Stimulated activated CD8-positive, alpha-beta memory T cell treated with anti-CD3 and anti-CD28 coated beads, Interleukin-4, amount 100 ng/mL, for 4 hours (primary cell): Measurements from ENCODE around the gene CAMK2G.
A peak's percentile ranks its signal among the peaks of the same experiment; 100 is the strongest.
"Not testable (repeated sequence)": the region's sequence is repeated elsewhere in the genome, so short reads cannot be mapped to it uniquely, and the experiment has no call there.

Source experiments
- DNase-seq, 2 donors: peaks; one replicate each; pipeline ENCODE4 v3.0.0-alpha.2; 2020; ENCODE audit warnings: low read depth in 2 of 2, low spot score in 1 of 2

The CAMK2G gene

DNA sequence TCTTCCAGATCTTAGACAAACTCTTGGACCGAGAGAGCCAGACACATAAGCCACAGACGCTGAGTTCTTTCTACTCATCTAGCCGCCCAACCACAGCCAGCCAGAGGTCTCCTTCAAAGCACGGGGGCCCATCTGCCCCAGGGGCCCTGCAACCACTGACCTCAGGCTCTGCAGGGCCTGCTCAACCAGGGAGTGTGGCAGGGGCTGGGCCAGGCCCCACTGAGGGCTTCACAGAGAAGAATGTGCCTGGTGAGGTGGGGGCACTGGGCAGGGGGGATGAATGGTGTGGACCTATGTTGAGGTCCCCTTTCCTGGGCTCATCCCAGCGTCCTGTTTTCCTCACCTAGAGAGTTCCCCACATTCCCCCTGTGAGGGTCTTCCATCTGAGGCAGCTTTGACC, 77.6 kb downstream of the CAMK2G start:
- no peak for DNase-seq

DNA sequence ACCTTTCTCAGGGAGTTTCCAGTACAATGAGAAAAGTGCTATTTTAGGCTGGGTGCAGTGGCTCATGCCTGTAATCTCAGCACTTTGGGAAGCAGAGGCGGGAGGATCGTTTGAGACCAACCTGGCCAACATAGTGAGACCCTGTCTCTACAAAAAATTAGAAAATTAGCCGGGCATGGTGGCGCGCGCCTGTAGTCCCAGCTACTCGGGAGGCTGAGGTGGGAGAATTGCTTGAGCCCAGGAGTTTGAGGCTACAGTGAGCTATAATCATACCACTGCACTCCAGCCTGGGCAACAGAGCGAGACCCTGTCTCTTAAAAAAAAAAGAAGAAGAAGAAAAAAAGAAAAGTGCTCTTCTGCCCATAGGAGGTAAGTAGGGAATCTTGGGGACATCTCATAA, 78.3 kb downstream of the CAMK2G start:
- not testable (repeated sequence) for DNase-seq

DNA sequence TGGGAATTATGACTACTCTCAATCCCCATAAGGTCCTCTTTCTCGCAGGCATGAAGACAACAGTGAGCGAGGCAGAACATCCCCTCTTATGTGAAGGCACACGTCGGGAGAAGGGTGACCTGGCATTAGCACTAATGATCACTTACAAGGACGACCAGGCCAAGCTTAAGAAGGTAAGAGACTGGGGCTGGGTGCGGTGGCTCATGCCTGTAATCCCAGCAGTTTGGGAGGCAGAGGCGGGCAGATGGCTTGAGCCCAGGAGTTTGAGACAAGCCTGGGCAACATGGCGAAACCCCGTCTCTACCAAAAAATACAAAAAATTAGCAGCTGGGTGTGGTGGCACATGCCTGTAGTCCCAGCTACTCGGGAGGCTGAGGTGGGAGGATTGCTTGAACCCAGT, 78.9 kb downstream of the CAMK2G start:
- not testable (repeated sequence) for DNase-seq

DNA sequence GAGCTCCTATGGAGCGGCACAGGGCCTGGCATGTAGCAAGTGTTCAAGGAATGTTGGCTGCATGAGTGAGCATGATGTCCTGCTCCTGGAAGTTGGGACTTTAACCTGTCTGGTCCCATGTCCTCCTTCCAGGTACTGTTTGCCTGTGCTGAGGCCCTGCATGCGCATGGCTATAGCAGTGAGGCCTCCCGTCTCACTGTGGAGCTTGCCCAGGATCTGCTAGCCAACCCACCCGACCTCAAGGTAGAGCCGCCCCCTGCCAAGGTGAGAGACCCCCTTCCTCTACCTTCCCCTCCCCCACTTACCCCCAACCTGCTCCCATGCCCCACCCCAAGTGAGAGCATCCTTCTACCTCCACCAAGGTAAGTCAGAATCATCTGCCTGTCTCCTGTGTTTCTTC, 80.9 kb downstream of the CAMK2G start:
- DNase-seq: no peak

DNA sequence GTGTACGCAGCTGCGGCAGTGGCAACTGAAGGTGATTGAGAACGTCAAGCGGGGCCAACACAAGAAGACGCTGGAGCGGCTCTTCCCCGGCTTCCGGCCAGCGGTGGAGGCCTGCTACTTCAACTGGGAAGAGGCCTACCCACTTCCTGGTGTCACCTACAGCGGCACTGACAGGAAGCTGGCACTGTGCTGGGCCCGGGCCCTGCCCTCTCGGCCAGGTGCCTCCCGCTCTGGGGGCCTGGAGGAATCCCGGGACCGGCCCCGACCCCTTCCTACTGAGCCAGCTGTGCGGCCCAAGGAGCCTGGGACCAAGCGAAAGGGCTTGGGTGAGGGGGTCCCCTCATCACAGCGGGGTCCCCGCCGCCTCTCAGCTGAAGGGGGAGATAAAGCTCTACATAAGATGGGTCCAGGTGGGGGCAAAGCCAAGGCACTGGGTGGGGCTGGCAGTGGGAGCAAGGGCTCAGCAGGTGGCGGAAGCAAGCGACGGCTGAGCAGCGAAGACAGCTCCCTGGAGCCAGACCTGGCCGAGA, 82.4 kb downstream of the CAMK2G start:
- no peak for DNase-seq

DNA sequence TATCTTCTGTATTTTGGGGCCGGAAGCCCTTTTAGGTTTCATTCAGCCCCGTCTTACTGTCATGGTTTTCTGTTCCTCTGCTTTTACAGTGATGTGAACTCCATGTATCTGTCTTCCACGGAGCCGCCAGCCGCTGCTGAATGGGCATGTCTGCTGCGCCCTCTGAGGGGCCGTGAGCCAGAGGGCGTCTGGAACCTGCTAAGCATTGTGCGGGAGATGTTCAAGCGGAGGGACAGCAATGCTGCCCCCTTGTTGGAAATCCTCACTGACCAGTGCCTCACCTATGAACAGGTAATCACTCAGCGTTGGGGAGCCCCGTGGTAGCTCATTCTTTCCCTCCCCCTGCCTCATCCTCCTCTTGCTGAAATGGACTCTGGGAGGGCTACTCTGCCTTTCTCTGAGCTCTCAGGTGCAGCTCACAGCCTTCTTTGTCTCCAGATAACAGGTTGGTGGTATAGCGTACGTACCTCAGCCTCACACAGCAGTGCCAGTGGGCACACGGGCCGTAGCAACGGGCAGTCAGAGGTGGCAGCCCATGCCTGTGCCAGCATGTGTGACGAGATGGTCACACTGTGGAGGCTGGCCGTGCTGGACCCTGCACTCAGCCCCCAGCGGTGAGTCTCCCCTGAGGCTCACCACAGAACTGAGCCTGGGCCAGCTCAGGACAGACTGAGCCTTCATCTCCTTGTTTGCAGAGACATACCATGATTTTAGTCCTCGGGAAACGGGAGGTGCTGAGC, 83.3 kb downstream of the CAMK2G start:
- DNase-seq: no peak

DNA sequence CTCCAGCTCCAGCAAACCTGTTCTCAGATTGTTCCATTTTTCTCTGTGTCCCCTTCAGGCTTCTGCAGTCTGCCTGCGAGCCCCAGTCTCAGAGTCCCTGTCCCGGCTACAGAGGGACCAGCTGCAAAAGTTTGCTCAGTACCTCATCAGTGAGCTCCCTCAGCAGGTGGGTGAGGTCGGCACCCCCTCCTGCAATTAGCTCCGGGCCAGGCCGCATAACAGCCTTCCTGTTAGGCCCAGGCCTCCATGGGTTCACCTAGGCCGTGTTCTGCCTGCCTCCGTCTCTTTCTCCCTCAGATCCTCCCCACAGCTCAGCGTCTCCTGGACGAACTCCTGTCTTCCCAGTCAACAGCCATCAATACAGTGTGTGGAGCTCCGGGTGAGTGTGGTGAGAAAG, 84.7 kb downstream of the CAMK2G start:
- DNase-seq: no peak

DNA sequence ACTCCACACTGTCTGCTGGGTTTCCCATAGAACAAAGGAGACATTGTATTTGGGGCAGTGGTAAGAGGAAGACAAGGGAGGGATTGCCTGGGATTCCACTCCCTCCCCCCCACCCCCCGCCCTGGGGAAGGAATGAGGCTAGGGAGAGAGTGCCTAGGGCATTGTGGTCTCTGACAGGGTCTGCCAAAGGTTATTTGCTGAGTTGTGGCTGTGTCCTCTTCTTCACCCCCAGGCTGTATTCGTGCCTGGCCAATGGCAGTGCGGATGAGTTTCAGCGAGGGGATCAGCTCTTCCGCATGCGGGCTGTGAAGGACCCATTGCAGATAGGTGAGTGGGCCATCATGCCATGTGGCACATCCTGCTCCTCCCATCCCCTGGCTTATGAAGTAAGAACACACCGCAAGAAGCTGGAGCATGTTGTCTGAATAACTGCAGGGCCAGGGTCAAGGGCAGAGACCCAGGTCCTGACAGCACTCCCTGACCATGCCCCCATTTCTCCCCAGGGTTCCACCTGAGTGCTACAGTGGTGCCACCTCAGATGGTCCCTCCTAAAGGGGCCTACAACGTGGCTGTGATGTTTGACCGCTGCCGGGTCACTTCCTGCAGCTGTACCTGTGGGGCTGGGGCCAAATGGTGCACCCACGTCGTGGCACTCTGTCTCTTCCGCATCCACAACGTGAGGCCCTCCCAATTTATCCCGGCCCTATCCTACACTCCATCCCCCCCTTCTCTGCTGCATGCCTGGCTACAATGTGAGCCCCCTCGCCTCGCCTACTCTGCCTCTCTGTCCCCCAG, 85.3 kb downstream of the CAMK2G start:
- DNase-seq: no peak

DNA sequence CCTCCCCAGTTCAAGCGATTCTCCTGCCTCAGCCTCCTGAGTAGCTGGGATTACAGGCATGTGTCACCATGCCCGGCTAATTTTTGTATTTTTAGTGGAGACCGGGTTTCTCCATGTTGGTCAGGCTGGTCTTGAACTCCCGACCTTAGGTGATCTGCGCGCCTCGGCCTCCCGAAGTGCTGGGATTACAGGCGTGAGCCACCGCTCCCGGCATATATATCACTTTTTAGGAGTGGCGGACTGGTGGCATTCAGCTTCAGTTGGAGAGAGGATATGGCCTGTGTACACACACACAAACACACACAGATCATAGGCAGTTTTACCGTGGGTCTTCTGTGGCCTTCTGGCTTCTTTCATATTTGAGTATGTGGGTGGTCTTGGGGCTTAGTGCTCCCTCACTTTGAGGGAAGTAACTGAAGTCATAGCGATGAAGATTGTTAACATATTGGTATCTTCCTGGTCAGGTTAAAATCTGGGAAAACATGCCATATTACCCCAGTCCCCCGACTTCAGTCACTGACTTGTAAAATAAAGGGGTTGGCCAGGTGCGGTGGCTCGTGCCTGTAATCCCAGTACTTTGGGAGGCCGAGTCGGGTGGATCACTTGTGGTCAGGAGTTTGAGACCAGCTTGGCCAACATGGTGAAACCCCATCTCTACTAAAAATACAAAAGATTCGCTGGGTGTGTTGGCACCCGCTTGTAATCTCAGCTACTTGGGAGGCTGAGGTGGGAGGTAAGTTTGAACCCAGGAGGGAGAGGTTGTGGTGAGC, 87.1 kb downstream of the CAMK2G start:
- DNase-seq: not testable (repeated sequence)

DNA sequence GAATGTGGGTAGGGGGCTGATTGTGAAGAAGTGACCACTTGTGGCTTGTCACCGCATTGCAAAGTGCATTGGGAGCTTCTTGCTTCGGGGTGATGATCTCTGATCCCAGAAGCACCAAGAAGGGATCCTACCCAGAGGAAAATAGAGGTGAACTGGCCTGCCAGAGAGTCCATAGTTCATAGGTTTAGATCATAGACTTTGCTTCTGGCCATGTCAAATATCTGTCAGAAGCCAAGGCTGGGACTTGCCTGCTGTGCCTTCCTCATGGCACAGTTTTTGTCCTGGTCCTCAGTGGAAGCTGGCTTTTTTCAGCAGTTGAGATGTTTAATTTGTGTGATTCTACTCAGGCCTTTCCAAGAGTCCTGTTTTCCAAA, 87.9 kb downstream of the CAMK2G start:
- no peak for DNase-seq

DNA sequence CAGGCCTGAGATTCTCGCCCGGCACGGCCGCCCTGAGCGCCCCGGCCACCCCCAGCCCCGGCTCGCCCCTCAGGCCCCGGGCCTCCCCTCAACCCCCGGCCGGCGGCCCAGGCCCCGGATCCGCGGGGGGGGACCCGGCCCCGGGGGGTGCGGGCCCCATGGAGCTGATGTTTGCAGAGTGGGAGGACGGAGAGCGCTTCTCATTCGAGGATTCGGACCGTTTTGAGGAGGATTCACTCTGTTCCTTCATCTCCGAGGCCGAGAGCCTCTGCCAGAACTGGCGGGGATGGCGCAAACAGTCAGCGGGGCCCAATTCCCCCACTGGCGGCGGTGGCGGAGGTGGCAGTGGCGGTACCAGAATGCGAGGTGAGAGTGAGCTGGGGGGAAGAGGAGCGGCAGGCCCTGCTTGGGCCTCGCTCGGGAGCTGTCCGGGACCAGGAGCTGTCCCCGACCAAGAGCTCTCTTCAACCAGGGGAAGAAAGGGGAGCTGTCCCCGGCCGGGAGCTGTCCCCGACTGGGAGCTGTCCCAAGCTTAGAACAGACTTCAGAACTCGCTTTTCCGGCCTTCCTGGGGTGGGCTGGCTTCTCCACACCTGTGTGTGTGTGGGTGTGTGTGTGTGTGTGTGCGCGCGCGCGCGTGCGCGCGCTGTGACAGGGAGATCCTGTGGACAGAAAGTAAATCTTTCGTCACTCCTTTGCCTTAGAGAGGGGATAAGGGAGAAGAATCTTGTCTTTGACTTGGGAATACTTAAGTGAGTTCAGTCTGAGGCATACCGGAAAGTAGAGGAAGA, 88.4 kb downstream of the CAMK2G start:
- DNase-seq: no peak

DNA sequence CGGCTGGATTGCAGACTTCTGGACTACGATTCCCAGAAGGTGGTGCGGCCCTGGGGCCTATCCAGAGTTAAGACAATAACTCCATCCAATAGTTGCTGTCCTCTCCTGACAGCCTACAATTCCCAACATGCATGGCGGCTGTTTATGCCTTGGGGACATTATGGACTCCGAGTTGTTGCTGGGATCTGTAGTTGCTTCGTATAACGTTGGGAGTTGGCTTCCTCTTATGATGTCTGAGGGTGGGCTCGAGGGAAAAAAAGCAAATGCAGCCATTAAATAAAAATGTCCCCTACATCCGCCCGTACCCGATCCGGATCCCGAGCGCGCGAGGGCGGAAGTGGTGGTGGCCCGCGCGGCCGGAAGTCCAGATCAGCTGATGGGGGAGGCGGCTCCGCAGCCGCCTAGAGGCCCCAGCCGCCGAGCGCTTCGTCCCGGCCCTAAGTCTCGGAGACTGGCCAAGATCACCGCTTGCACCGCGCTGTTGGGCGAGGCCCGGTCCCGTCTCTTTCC, 89.1 kb downstream of the CAMK2G start, which contains the start of gene ZSWIM8:
Gene ZSWIM8, plus strand, starts transcription at position 396 of the 510 bp plus-strand sequence. CDS start 273 bp downstream, outside the sequence.
- DNase-seq: peak; percentile 62 to 71

DNA sequence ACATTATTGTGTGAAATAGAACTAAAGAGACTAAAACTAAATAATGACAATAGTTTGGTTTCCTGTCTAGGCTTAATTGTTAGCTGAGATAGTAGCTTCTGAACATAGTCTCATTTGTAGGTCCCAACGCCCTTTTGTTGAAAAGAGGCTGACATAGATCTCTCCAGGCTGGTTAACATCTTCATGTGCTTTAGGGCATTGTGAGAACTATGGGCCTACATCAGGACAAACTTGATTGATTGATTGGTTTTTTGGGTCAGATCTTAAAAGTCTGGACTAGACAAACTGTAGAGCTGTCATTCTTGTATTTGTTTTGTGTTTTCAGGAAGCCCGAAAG, 91.6 kb downstream of the CAMK2G start:
- no peak for DNase-seq

DNA sequence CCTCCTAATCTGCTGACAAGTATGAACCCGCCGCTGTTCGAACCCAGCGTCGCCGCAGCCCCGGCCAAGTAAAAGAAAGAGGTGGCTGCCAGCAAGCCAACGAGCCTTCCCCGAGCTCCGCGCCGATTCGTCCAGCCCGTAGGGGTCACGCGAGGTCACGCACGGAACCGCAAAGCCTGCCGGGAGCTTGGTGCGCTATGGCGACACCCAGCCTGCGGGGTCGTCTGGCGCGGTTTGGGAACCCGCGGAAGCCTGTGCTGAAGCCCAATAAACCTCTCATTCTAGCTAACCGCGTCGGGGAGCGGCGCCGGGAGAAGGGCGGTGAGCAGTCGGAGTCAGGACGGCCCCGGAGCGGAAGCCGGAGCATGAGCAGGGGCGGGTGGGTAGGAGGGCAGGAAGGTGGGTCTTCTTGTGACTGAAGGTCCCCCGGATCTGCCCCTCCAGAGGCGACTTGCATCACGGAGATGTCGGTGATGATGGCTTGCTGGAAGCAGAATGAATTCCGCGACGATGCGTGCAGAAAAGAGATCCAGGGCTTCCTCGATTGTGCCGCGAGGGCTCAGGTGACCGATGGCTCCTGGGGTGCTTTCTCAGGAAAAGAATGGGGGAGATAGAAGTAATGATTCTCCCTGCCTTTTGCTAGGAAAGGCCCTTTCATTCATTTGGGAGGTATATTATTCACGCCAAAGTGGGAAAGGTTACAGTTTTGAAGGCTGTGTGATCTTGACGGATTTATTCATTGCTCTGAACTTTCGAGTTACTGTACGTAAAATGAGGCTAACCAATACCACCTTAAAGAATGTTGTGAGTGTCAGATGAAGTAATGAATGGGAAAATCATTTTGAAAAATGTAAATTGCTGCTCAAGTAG, 92.2 kb downstream of the CAMK2G start, which contains the start of gene CHCHD1:
Gene CHCHD1, plus strand, starts transcription at position 170 of the 870 bp plus-strand sequence. Its CDS starts 28 bp downstream, at position 198.
- peak; percentile 80 for DNase-seq

DNA sequence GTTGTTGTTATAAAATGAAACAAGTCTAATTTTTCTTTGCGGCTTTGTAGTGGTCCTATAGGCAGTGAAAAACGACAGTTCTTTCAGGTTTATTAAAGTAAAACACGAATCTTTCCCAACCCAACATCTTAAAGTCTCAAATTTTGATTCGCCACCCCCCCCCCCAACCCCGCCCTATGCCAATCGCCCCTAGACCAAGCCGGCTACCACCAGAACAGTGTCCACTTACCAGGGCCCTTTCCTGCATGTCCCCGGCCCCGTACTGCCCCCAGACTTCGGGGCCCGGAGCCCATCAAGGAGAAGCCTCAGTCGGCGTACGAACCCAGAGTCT, 92.8 kb downstream of the CAMK2G start:
- DNase-seq: no peak

DNA sequence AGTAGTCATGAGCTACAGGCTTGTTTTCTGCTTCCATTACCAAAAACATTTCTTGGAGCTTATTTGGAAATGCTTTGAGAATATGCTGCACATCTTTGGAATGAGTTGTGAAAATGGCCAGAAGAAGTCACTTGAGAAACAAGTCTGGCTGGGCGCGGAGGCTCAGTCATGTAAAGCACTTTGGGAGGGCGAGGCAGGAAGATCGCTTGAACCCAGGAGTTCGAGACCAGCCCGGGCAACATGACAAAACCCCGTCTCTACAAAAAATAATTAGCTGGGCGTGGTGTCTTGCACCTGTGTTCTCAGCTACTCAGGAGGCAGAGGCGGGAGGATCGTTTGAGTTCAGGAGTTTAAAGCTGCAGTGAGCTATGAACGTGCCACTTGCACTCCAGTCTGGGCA, 93.4 kb downstream of the CAMK2G start:
- DNase-seq: no peak

DNA sequence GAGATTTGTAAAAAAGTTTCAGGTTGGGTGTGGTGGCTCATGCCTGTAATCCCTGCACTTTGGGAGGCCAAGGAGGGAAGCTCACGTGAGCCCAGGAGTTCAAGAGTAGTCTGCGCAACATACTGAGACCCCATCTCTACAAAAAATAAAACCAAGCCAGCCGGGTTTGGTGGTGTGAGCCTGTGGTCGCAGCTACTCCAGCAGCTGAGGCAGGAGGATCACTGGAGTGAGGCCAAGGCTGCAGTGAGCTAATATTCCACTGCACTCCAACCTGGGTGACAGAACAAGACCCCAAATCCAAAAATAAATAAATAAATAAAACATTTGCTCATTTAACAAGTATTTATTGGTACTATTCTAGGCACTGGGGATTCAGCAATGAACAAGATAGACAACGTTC, 94.1 kb downstream of the CAMK2G start:
- no peak for DNase-seq

DNA sequence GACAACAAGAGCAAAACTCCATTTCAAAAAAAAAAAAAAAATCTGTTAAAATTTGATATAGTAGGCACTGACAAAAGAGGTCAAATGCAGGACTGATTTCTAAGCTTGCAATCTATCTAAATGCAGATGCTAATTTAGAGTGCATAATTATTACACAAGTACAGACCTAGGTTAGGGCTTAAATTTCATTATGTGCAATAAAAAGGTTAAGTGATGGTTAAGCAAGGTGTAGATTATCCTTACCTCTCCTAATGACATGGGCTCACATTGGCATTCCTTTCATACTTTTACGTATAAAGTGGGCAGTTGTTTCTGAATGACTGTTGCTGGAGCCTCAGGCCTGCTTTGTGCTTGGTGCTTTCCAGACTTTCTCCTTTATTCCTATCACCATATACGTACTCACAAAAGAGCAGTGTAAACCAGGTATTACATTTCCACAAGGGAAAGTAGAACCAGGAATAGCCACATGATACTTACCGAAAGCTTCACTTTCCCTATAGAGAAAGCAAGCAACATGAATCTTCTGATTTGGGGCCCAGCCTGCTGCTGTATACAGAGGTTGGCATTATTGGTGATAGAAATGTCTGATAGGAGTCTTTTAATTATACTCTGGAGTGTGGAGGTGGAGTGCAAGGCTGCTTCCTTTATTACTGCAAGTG, 94.7 kb downstream of the CAMK2G start:
- no peak for DNase-seq

DNA sequence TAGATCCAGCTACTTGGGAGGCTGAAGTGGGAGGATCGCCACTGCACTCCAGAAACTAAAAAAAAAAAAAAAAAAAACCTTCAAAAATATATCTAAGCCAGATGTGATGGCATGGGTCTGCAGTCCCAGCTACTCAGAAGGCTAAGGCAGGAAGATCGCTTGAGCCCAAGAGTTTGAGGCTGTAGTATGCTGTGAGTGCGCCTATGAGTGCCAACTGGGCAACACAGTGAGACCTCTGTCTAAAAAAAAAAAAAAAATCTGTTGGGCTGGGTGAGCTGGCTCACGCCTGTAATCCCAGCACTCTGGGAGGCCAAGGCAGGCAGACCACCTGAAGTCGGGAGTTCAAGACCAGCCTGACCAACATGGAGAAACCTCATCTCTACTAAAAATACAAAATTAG, 95.3 kb downstream of the CAMK2G start:
- DNase-seq: no peak
